GM21367 (cell line): Measurements from ENCODE around the gene TMEM204.

Experiments
- ATAC-seq: cut with Tn5 transposase; IDR thresholded peaks from one replicate; pipeline ENCODE4 v1.9.1; 2021; ENCODE audit not compliant: unreplicated experiment

The TMEM204 gene

GRCh38 chr16:1554826-1555445 lies 21.5 kb downstream of the TMEM204 start:
- no peak for ATAC-seq

- no peak for ATAC-seq
These were observed 22.8 kb downstream of the TMEM204 start for GRCh38 chr16:1556254-1556653.

GRCh38 chr16:1557074-1557473 lies 23.6 kb downstream of the TMEM204 start:
- no peak for ATAC-seq

GRCh38 chr16:1557576-1557975 lies 24.1 kb downstream of the TMEM204 start:
- ATAC-seq = no peak

- no peak for ATAC-seq
These were observed 26.0 kb downstream of the TMEM204 start for GRCh38 chr16:1559446-1559975.

- ATAC-seq = no peak
These were observed 26.7 kb downstream of the TMEM204 start for GRCh38 chr16:1560153-1560552.

GRCh38 chr16:1560866-1561265 lies 27.4 kb downstream of the TMEM204 start:
- no peak for ATAC-seq

GRCh38 chr16:1561266-1561665 lies 27.8 kb downstream of the TMEM204 start:
- no peak for ATAC-seq

- ATAC-seq = no peak
These were observed 28.4 kb downstream of the TMEM204 start for GRCh38 chr16:1561836-1562235.

GRCh38 chr16:1563786-1564185 lies 30.3 kb downstream of the TMEM204 start:
- ATAC-seq = no peak

GRCh38 chr16:1564325-1564724 lies 30.9 kb downstream of the TMEM204 start:
- ATAC-seq = no peak

- no peak for ATAC-seq
These were observed 31.8 kb downstream of the TMEM204 start for GRCh38 chr16:1565083-1565805.

- ATAC-seq = no peak
These were observed 34.5 kb downstream of the TMEM204 start for GRCh38 chr16:1567988-1568387.

- ATAC-seq = no peak
These were observed 37.7 kb downstream of the TMEM204 start for GRCh38 chr16:1571012-1571671.

- ATAC-seq = no peak
These were observed 39.2 kb downstream of the TMEM204 start for GRCh38 chr16:1572673-1573072.

GRCh38 chr16:1573301-1573700 lies 39.8 kb downstream of the TMEM204 start:
- ATAC-seq = no peak

- no peak for ATAC-seq
These were observed 42.1 kb downstream of the TMEM204 start for GRCh38 chr16:1575578-1575977.

GRCh38 chr16:1579214-1579613 lies 45.7 kb downstream of the TMEM204 start:
- ATAC-seq = no peak

- ATAC-seq = no peak
These were observed 46.8 kb downstream of the TMEM204 start for GRCh38 chr16:1580256-1580655.

- no peak for ATAC-seq
These were observed 47.5 kb downstream of the TMEM204 start for GRCh38 chr16:1580956-1581355.

- ATAC-seq = no peak
These were observed 48.3 kb downstream of the TMEM204 start for GRCh38 chr16:1581804-1582203.

- no peak for ATAC-seq
These were observed 49.7 kb downstream of the TMEM204 start for GRCh38 chr16:1583180-1583579.
